ENCODE data around the gene VPS13D.

- TF ChIP-seq POLR2A (IDR thresholded peaks at IDR 0.05; ENCODE audit: low read length) (no peak), GATA1 (IDR thresholded peaks at IDR 0.05; ENCODE audit: low read depth, low read length) (no peak)
Measured at GRCh38 chr1:12499539-12500240, 269.9 kb downstream of the VPS13D start.

Data from erythroblast (primary cell).